Left forelimb (tissue), 1 donor: ENCODE measurements around the gene ALK.

Source experiments
- DNase-seq: peaks from one replicate; pipeline ENCODE4 v3.0.0-alpha.2; 2018; ENCODE audit warnings: low spot score

Gene ALK

GRCh38 chr2:29921560-29921915 is at the start of gene ALK:
ALK (minus strand) TSS chr2:29921586; CDS start chr2:29920659, 927 bp downstream.
- peak; percentile 86 for DNase-seq

GRCh38 chr2:29966266-29966665 is 44.9 kb upstream of the ALK start:
- no peak for DNase-seq

GRCh38 chr2:29963972-29964570 is 42.7 kb upstream of the ALK start:
- DNase-seq = no peak

GRCh38 chr2:29962922-29963321 is 41.5 kb upstream of the ALK start:
- no peak for DNase-seq

GRCh38 chr2:29954316-29954715 is 32.9 kb upstream of the ALK start:
- no peak for DNase-seq

GRCh38 chr2:29952973-29953372 is 31.6 kb upstream of the ALK start:
- no peak for DNase-seq

GRCh38 chr2:29951576-29951975 is 30.2 kb upstream of the ALK start:
- DNase-seq = no peak

- DNase-seq = no peak
Measured at GRCh38 chr2:29950481-29950880, 29.1 kb upstream of the ALK start.

GRCh38 chr2:29949042-29949441 is 27.7 kb upstream of the ALK start:
- DNase-seq = no peak

GRCh38 chr2:29946505-29946904 is 25.1 kb upstream of the ALK start:
- DNase-seq = no peak

- no peak for DNase-seq
Measured at GRCh38 chr2:29942711-29943110, 21.3 kb upstream of the ALK start.

- DNase-seq = no peak
Measured at GRCh38 chr2:29940706-29941105, 19.3 kb upstream of the ALK start.

- no peak for DNase-seq
Measured at GRCh38 chr2:29936020-29936419, 14.6 kb upstream of the ALK start.

GRCh38 chr2:29931818-29932217 is 10.4 kb upstream of the ALK start:
- no peak for DNase-seq

- DNase-seq = no peak
Measured at GRCh38 chr2:29923110-29923721, 1.8 kb upstream of the ALK start.

GRCh38 chr2:29922605-29923004 is 1.2 kb upstream of the ALK start:
- no peak for DNase-seq

- DNase-seq = no peak
Measured at GRCh38 chr2:29920631-29921559, 491 bp downstream of the ALK start.

GRCh38 chr2:29920130-29920577 is 1.2 kb downstream of the ALK start:
- DNase-seq = peak; percentile 84

- DNase-seq = no peak
Measured at GRCh38 chr2:29918941-29919340, 2.4 kb downstream of the ALK start.

GRCh38 chr2:29917781-29918180 is 3.6 kb downstream of the ALK start:
- no peak for DNase-seq

- no peak for DNase-seq
Measured at GRCh38 chr2:29916571-29916970, 4.8 kb downstream of the ALK start.

GRCh38 chr2:29910960-29911359 is 10.4 kb downstream of the ALK start:
- DNase-seq = no peak

- no peak for DNase-seq
Measured at GRCh38 chr2:29910465-29910864, 10.9 kb downstream of the ALK start.
